ENCODE results near the gene RAB11FIP5.
"Not testable (repeated sequence)": the region's sequence is repeated elsewhere in the genome, so short reads cannot be mapped to it uniquely, and the experiment has no call there.

RAB11FIP5 gene

GRCh38 chr2:73065070-73065469 is 47.7 kb downstream of the RAB11FIP5 start:
- not testable (repeated sequence) for DNase-seq

DNA sequence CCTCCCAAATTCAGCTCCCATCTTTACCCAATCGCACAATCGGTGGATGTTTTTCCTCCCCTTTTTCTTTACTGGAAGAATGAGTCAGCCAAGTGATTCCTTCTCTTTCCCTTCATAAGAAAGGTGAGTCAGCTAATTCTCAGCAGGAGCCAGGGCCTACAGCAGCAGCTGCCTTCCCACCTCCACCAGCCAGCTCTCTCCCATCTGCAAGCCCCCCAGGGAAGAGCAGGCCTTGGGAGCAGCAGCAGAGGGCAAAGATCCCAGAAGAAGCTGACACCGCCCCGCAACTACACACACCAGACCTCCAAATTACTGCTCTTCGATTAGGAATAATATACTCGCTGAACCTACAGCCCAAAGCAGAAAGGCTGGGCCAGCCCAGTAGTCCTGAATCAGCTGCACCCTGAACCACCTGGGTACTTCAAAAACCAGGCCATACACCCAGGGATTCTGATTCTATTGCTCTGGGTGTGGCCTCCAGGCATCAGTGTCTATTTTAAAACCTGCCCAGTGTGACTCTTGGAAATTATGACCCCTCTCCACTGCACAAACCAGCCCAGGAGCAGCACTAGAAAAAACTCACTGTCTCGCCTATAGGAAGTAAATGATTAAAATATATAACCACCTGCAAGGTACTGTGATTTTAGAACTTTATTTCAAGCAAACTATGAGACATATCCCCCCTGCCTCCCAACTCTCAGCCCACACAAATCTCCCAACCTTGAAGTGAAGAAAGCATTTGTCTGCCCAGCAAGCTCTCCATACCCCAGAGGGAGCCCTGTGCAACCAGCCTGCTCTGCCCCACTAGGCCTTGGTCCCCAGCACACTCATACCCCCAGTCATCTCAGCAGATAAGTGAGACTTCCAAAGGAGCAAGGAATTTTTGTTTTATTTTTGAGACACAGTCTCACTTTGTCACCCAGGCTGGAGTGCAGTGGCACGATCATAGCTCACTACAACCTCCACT is 48.6 kb downstream of the RAB11FIP5 start:
- no peak for DNase-seq

GRCh38 chr2:73063472-73063871 is 49.3 kb downstream of the RAB11FIP5 start:
- no peak for DNase-seq

- no peak for DNase-seq
Measured at GRCh38 chr2:73059106-73059505, 53.6 kb downstream of the RAB11FIP5 start.

DNA sequence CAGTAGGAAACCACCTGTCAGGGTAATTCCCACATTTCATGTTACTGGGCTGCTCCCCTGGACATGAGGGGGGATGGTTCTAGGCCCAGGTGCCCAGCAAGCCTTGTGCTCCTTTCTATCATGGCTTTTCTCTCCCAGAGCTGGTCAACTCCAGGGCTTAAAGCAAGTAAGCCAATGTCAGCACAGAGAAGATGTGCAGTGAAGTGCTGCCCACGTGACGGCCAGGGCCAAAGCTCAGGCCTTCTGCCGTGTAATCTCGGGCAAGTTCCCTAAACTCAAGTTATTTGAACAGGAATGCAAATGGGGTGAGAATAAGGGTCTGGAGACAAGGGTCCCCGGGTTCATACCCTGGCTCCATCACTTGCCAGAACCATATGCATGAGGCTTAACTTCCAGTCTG is 57.8 kb downstream of the RAB11FIP5 start:
- no peak for DNase-seq

- no peak for DNase-seq
Measured at GRCh38 chr2:73053316-73054114, 59.2 kb downstream of the RAB11FIP5 start.

GRCh38 chr2:73050121-73050545 is 62.6 kb downstream of the RAB11FIP5 start:
- DNase-seq = no peak

GRCh38 chr2:73043929-73044832 is 68.6 kb downstream of the RAB11FIP5 start:
- no peak for DNase-seq

DNA sequence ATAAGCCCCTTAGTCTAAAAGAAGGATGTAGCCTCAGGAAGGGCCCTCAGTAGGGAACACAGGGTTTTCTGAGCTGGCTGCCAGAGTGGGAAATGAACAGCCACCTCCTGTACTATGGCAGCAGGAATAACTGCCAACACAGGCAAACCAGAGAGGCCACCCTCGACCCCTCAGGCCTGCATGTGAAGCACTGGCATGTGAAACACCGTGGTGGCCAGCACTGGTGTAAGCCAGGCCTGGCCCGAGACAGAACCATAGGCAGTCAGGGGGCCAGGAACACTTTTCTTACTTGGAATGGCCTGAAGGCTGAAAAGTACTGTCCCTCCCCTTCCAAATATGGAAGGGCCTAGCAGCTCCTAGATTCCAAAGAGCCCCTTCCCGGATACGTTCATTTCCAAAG is 69.5 kb downstream of the RAB11FIP5 start:
- DNase-seq = no peak

DNA sequence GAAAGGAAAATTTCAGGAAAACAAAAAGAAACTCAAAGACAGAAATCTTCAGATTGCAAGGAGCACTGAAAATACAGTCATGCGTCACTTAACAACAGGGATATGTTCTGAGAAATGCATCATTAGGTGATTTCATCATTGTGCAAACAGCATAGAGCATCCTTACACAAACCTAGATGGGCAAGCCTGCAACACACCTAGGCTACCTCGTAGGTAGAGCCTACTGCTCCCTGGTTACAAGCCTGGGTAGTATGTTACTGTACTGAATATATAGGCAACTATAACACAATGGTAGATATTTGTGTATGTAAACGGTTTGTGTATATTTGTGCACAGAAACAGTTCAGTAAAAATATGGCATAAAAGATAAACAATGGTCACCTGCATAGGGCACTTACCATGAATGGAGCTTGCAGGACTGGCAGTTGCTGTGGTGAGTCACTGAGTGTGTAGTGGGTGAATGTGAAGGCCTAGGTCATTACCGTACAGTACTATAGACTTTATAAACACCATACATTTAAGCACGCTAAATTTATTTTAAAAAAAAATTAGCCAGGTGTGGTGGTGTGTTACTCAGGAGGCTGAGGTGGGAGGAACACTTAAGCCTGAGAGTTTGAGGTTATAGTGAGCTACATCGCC is 74.7 kb downstream of the RAB11FIP5 start:
- DNase-seq = no peak

GRCh38 chr2:73036766-73037165 is 76.0 kb downstream of the RAB11FIP5 start:
- no peak for DNase-seq

- peak in 1 of 2 experiments; percentile 3 for DNase-seq
Measured at GRCh38 chr2:73035899-73036711, 76.6 kb downstream of the RAB11FIP5 start.

GRCh38 chr2:73034661-73035375 is 77.9 kb downstream of the RAB11FIP5 start:
- DNase-seq = no peak

DNA sequence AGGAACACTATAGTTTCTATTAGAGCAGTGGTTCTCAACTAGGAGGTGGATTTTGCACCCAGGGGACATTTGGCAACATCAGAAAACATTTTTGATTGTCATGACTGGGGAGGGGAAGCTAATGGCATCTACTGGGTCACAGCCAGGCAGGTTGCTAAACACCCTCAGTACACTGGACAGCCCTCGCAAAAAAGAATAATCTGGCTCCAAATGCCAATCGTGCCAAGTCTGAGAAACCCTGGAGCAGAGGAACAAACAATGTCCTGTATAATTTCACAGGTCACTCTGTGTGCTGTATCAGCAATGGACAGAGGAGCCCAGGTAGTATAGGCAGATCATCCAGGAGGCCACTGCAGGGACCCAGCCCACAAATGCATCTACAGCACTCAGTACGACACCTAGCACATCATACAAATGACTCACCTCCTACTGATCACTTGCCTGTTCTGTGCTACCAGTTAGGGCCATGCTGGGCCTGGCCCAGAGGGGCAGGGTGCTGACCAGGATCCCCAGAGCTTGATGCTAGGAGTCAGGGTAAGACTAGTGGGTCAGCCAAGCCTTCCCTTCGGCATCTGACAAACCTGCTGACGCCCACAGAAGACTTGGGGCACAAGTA is 78.9 kb downstream of the RAB11FIP5 start:
- DNase-seq = no peak

GRCh38 chr2:73033142-73033765 is 79.5 kb downstream of the RAB11FIP5 start:
- DNase-seq = no peak

DNA sequence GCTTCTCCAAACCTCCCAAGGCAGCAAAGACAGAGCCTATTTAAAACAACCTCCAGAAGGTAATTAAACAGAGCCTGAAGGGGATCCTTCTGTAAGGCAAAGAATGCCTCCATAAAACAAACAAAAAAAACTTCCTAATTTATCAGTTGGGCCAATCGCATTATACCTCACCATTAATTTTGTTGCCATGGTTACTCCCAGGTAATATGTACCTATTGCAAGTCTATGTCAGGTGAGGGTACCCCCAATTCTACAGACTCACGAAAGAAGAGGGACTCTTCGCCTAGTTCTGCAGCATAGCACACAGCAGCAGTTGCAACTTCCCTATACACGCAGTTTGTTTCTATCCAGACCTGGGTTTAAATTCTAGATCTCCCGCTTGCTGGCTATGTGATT is 80.0 kb downstream of the RAB11FIP5 start:
- DNase-seq = no peak

- DNase-seq = peak in 1 of 2 experiments; percentile 27
Measured at GRCh38 chr2:73031725-73032701, 80.7 kb downstream of the RAB11FIP5 start.

GRCh38 chr2:73031095-73031678 is 81.6 kb downstream of the RAB11FIP5 start:
- DNase-seq = no peak

Data from NCI-H526 (cell line).